ENCODE results near the gene SYTL4.

The SYTL4 gene

GRCh38 chrX:100647095-100647494, 84.8 kb downstream of the SYTL4 start:
- DNase-seq = no peak

- DNase-seq = no peak
Measured at GRCh38 chrX:100645106-100645505, 86.8 kb downstream of the SYTL4 start.

- no peak for DNase-seq
Measured at GRCh38 chrX:100643956-100644860, 87.7 kb downstream of the SYTL4 start, which contains the start of gene SRPX2. Gene SRPX2, plus strand, starts transcription at chrX:100644199. Its CDS starts 2,124 bp downstream, at chrX:100646323.

GRCh38 chrX:100643212-100643611, 88.7 kb downstream of the SYTL4 start:
- no peak for DNase-seq

GRCh38 chrX:100642290-100642689, 89.6 kb downstream of the SYTL4 start:
- no peak for DNase-seq

- peak; percentile 66 to 72 for DNase-seq
Measured at GRCh38 chrX:100636321-100636991, 95.5 kb downstream of the SYTL4 start, which contains the start of gene TSPAN6. Gene TSPAN6, minus strand, starts transcription at chrX:100636806. Its CDS starts 112 bp downstream, at chrX:100636694.

- DNase-seq = no peak
Measured at GRCh38 chrX:100635989-100636320, 96.0 kb downstream of the SYTL4 start.

GRCh38 chrX:100635040-100635439, 96.9 kb downstream of the SYTL4 start:
- DNase-seq = no peak

- DNase-seq = no peak
Measured at GRCh38 chrX:100625985-100626491, 105.9 kb downstream of the SYTL4 start.
